GM12872 (cell line): Measurements from ENCODE around the gene GPR83.

Experiments used
- TF ChIP-seq, protein P1 (sequence below): IDR thresholded peaks from 3 replicates; pipeline ENCODE4 v1.5.1; 2011; ENCODE audit warnings: low read depth, mild to moderate bottlenecking, low read length, moderate library complexity; ENCODE audit not compliant: insufficient read depth

Gene GPR83

GRCh38 chr11:94424662-94425061 lies 23.4 kb upstream of the GPR83 start:
- TF ChIP-seq, protein P1, sequence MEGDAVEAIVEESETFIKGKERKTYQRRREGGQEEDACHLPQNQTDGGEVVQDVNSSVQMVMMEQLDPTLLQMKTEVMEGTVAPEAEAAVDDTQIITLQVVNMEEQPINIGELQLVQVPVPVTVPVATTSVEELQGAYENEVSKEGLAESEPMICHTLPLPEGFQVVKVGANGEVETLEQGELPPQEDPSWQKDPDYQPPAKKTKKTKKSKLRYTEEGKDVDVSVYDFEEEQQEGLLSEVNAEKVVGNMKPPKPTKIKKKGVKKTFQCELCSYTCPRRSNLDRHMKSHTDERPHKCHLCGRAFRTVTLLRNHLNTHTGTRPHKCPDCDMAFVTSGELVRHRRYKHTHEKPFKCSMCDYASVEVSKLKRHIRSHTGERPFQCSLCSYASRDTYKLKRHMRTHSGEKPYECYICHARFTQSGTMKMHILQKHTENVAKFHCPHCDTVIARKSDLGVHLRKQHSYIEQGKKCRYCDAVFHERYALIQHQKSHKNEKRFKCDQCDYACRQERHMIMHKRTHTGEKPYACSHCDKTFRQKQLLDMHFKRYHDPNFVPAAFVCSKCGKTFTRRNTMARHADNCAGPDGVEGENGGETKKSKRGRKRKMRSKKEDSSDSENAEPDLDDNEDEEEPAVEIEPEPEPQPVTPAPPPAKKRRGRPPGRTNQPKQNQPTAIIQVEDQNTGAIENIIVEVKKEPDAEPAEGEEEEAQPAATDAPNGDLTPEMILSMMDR = no peak

GRCh38 chr11:94424011-94424410 lies 22.8 kb upstream of the GPR83 start:
- TF ChIP-seq, protein P1 = no peak

DNA sequence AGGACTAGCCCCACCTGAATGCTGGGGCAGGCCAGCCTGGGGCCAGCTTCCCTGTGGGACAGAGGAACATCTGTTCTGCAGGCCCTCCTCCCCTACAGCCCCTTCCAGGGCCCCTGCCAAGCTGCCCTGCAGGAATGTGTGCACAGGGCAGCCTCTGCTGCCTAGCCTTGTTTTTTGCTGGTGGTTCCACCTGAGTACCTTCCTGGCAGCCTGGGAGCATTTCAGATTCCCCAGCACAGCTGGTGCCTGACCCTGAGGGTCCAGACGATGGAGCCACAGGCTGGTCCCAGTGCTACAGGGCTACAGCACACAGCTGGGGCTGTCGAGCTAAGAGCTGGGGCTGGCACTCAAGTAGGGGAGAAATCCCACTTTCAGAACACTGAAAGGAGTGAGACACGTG lies 22.3 kb upstream of the GPR83 start:
- TF ChIP-seq, protein P1 = no peak

DNA sequence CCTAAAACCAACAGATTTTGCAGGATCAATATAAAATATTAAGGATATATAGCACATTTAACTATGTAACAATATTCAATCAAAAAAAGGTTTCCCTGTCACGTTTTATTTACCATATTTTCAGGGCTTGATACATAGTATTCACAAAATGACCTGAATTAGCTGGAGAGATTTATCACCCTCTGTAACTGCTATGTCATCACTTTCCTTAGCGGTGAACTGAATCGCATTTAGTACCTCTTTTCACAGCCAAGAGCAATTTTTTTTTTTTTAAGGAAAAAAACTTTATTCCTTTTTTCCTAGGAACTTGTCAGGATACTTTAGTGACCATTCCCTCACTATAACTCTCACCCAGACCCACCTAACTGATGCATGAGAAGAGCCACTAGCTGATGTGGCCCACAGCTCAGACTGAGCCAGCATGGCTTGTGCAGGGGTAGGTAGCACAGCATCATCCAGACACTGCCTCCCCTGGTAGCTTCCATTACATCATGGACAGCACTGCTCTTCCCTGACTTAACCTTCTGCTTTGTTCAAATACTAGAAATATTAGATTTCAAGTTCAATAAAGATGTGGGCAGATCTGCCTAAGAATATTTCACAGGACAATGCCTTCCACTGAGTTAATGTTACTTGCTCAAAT lies 17.0 kb upstream of the GPR83 start:
- TF ChIP-seq, protein P1 = no peak

GRCh38 chr11:94417386-94417987 lies 16.3 kb upstream of the GPR83 start:
- TF ChIP-seq, protein P1 = 0 out of 3 replicates have a peak, but pooled peaks have one; percentile 14

DNA sequence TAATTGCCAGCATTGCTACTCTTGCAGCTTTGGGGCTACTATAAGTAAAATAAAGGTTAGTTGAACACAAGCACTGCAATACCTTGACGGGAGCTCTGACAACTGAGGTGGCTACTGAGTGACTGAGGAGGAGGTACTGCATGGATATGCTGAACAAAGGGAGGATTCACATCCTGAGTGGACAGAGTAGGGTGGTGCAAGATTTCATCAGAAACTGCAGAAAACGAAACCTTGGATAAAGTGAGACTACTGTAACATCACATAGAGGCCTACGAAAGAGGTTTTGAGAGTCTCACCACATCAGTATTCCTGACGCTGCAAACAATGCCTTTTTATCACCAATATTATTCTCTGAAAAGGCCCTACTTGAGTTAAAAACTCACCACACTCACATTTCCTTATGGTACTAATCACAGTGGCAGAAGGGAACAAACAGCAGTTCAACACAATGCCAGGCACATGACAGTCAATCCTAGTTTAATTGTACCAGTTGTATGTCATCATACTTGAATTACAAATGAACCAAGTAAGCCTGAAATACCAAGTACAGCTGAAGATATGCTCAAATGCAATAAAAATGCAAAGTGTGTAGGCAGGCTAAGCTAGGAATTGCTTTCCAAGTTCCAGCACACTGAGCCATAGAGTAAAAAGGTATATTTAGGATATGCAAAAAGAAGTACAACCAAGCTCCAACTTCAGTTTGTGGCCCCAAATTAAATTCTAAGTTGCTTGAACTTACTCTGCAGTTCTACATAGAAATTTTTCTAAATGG lies 4.0 kb upstream of the GPR83 start:
- TF ChIP-seq, protein P1 = no peak

DNA sequence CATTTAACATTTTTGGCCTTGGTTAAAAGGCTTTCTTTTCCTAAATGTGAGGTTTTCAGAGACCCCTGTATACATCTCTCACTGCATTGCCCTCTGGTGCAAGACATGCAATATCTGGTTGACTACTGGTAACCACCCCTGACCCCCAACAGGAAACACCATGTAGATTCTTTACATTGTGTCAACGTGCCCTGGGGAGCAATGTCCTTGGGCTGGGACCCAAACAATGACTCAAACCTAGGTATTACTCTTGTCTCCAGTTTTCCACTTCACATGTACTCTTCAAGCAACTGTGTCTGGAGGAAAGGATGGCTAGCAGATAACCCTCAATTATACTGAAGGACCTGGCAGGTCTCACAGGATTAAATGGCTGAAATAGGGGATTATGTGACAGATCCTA lies 1.1 kb upstream of the GPR83 start:
- TF ChIP-seq, protein P1 = no peak
